SK-N-SH (cell line): ENCODE data around the gene PDK4.

Source experiments
- CTCF ChIP-seq: fragments of 200-600 bp; sonication (generic); IDR thresholded peaks from 2 replicates; pipeline ENCODE4 v1.6.1; 2017; ENCODE audit warnings: antibody characterized with exemption, mild to moderate bottlenecking, moderate library complexity
- EP300 ChIP-seq, 2 experiments: IDR thresholded peaks; 2 replicates each; pipeline versions ENCODE4 v1.4.0 to v1.6.1; 2012; ENCODE audit warnings: borderline replicate concordance in 1 of 2, low read depth in 1 of 2, low read length in 1 of 2
- EZH2phosphoT487 ChIP-seq: fragments of 200-600 bp; sonication (generic); IDR thresholded peaks from 2 replicates; pipeline ENCODE4 v1.6.1; 2017; ENCODE audit warnings: low read depth, mixed run types, mild to moderate bottlenecking, antibody characterized with exemption, moderate library complexity, borderline replicate concordance
- GABPA ChIP-seq: IDR thresholded peaks from 2 replicates; pipeline ENCODE4 v1.4.0; 2012; ENCODE audit warnings: low read depth, mild to moderate bottlenecking
- GATA2 ChIP-seq: sonication (generic); formaldehyde crosslinking; IDR thresholded peaks from 2 replicates; pipeline ENCODE4 v1.5.0; 2020; ENCODE audit warnings: mild to moderate bottlenecking, missing genetic modification reagents
- JUND ChIP-seq: IDR thresholded peaks from 2 replicates; pipeline ENCODE4 v1.4.0; 2012
- MAX ChIP-seq: IDR thresholded peaks from 2 replicates; pipeline ENCODE4 v1.4.0; 2012; ENCODE audit warnings: low read depth
- POLR2AphosphoS5 ChIP-seq: IDR thresholded peaks from 2 replicates; pipeline ENCODE4 v1.6.1; 2012; ENCODE audit warnings: low read depth, low read length
- REST ChIP-seq: IDR thresholded peaks from 2 replicates; pipeline ENCODE4 v1.6.1; 2012; ENCODE audit warnings: mild to moderate bottlenecking, low read depth, low read length, moderate library complexity
- SIN3A ChIP-seq: IDR thresholded peaks from 2 replicates; pipeline ENCODE4 v1.6.1; 2012; ENCODE audit warnings: low read depth, mild to moderate bottlenecking, low read length, moderate library complexity, borderline replicate concordance
- USF2 ChIP-seq: fragments of 150-350 bp; IDR thresholded peaks from 2 replicates; pipeline ENCODE4 v1.6.1; 2017; ENCODE audit warnings: antibody characterized with exemption, low read length, low read depth, borderline replicate concordance

- TF ChIP-seq CTCF (no peak), GABPA (no peak), EP300 (IDR thresholded peaks at IDR 0.05; ENCODE audit: borderline replicate concordance in 1 of 2, low read depth in 1 of 2, low read length in 1 of 2) (no peak), REST (no peak), SIN3A (no peak), EZH2phosphoT487 (no peak), GATA2 (CRISPR knock-in tag) (no peak), MAX (no peak), USF2 (no peak), POLR2AphosphoS5 (no peak), JUND (no peak)
Observed at GRCh38 chr7:95577137-95577536, 19.2 kb downstream of the PDK4 start.
